Activated CD4-positive, alpha-beta T cell treated with anti-CD3 and anti-CD28 coated beads, Interleukin-2, amount 50 U/mL, for 48 hours (primary cell): ENCODE data around the gene SLC23A1.

Experiments used
- DNase-seq, 2 experiments: peaks; one replicate each; pipeline ENCODE4 v3.0.0-alpha.2; 2020

Gene SLC23A1

DNA sequence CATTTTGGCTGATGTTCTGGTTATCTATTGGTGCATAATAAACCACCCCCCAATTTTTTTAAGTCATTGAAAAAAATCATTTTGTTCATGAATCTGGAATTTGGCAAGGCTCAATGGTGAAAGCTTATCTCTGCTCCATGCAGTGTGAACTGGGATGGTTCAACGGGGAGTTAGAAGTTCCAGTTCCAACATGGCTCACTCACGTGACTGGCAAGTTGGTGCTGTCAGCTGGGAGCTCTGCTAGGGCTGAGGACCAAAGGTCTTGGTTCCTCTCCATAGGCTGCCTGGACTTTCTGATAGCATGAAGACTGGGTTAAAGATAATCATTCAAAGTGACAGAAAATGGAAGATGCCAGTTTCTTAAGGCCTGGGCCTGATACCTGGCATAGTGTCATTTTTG lies 23.9 kb upstream of the SLC23A1 start:
- DNase-seq = no peak

DNA sequence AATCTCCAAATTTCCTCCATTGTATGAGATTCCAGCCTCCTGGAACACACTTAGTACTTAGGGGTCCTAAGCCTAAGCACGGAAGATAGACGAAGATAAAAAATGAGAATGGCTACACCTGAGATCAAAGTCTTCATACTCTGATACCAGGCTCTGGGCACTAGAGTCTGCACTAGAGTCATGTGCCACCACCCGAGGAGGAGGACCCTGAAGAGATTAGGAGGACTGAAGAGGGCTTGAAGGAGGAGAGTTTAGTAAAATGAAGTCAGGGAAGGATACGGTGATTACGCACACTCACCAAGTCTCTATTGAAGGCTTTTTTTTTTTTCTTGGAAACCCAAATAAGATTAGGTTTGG lies 21.4 kb upstream of the SLC23A1 start:
- no peak for DNase-seq

DNA sequence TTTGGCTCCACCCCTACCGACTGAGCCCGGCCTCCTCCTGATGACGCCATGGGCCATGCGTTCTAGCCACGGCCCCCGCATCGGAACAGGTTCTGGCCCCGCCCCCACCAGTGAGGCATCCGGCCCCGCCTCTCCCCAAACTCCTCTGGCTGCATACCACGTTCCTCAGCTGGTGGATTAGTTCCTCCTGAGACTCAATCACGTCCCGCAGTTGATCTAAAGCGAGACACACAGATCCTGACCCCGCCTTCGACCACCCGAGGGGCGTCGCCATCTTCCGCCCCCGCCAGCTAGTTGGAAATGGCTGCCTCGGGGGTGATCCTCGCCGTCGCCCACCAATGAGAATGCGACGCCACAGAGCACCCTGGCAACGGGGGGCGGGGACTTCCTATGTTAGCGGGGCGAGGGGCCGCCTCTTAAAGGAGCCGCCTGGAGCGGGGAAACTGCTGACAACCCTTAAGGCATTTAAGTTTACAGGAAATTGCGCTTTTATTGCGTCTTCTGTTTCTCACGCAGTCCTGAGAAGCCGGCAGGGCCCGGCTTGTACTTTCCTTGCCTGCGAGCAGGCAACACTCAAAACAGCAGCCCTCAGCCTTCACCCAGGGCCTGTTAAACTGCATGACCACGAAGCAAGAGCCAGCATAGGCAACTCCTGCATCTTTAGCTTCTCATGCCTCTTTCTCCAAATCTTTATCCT lies 20.8 kb upstream of the SLC23A1 start, which contains the start of gene SPATA24:
Gene SPATA24, minus strand, starts transcription at position 303 of the 697 bp plus-strand sequence. Its CDS starts 29 bp downstream, at position 274.
- DNase-seq = peak; percentile 99

DNA sequence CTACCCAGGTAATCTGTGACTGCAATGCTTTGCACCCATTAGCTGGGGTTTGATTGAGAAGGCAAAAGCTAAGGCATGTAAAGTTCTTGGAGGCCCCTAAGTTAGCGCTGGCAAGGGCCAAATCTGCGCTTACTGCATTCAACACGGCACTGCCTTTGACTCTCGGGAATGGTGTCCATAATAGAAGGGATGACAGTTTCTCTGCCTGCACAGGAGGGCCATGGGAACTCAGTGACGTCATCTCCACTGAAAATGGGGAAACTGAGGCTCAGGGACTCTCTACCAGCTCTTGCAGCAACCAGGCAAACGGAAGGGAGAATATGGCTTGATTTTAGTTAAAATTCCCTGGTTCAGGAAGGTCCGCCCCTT lies 20.3 kb upstream of the SLC23A1 start:
- no peak for DNase-seq

DNA sequence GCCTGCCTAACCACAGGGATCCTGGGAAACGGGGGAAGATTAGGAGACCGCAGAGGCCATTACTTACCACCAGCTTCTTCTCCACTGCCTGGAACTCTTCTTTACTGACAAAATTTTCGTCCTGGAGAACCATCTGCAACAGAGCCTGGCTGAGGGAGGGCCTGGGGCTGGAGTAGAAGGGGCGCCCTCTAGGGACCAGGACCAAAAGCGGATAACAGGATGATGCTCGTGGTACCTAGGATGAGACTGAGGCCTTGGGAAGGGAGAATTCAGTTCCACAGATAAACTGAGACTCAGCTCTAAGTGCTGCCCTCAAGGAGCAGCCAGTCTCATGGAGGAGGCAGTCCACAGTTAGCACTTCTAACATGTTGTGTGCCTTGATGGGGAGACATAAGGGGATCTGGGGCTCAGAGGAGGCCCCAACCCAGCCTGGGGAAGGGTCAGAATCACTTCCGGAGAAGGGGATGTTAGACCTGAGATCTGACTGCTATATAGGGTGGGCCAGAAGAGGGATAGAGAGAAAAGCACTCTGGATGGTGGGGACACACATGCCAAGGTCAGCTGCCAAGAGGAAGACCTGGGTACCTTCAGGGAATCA lies 19.6 kb upstream of the SLC23A1 start:
- peak; percentile 38 to 49 for DNase-seq

DNA sequence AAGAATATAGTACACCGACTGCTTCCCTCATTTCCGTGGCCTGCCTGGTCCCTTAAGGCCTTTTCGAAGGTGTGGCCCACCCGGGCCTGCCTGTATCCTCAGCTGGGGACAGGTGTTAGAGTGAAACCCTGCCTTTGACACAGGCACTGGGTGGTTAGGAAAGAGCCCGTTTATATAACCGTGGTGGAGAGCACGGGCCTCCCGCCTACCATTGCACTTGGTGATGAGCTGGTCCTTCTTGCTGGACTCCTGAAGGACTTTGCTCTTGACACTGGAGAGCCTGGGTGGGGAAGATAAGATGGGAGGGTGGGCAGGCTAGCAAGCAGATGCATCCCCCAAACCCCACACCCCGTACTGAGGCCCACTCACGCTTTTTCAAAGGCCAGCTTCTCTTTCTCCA lies 18.4 kb upstream of the SLC23A1 start:
- DNase-seq = no peak

DNA sequence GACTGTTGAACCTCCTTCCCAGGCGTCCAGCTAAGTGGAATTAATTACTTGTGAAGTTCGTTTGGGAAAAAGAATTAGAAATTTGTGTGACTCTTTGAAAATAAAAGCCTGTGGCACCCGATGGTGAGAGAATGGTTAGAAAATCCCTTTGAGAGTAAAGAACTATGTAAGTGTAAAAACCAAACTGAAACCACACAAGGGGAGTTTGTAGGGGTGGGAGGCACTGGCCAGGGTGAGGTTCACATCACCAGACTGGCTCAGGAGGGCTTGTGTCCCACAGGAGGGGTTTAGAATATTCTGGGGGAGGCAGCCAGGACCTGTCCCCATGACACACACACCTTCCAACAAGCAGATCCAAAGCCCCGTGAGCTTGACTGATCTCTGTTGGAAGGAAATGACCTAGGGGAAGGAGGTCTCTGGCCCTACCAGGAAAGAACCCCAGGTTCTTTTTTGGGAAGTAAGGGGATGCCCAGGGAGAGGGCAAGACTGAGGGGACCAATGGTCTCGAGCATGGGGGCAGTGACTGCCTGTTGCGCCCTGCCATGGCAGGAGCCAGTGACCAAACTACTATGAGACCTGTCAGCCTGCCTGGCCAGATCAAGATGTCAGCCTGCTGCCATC lies 16.5 kb upstream of the SLC23A1 start:
- no peak for DNase-seq

DNA sequence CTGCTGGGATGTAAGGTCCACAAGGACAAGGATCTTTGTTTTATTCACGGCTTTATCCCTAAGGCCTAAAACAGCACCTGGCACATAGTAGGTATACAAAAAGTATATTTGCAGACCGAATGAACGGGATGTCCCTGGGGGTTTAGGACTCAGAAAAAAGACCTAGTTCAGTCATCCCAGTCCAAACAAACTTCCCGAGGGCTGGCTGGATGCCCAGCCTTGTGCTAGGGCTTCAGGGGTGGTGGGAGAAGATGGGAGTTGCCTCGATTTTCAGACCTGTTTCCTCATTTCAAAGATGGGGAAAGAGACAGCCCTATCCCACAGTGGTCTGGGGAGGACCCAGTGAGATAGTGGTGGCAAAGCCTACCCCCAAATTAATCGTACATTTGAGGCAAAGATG lies 14.8 kb upstream of the SLC23A1 start:
- DNase-seq = no peak

DNA sequence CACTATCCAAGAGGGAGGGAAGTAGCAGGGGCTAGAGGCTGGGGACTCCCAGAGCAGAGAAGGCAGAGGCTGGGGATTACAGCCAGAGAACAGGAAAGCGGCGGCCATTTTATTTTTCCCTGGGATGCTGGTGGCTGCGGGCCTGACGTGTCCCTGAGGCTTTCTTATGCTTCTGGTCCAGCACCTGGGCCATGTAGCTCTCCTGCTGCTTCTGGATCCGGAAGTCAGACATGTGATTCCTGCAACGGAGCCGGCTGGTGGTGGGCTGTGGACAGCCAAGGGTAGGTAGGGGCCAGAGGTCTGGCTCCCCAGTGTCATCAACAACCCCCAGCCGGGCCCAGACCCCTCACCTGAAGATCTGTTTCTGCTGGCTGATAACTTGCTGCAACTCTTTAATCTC lies 13.6 kb upstream of the SLC23A1 start:
- no peak for DNase-seq

DNA sequence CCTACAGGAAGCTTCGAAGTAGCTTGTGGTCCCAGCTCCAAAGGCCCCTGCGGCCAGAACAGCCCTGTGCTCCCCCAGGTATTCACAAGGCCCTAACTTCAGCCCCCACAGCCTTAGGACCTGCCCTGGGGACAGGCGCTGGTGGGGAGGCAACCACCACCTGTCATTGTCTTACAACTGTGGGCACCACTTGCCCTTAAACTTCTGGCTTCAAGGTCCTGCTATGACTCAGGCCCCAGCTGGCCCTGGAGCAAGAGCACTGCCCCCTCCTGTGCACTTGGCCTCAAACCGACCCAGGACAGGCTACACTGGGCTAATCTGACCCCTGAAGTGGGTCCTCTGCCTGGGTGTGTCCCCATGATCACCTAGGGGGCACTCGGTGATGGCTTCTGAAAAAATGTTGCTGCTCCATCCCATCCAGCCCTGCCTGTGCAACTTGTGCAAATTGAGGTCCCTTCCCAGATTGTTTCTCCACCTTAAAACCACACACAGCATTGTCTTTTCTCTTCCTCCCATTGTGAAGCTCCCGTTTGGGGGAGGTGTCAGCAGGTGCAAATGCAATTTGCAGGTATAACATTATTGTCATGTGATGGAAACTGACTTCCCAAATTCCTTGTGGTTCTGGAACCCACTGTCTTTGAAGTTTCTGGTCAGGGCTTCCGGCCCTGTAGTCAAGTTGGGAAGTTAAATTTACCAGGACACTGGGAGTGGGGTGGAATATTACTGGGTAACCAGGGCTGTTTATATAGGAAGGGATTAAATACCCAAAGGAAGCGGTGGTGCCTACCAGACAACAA lies 12.9 kb upstream of the SLC23A1 start:
- no peak for DNase-seq

DNA sequence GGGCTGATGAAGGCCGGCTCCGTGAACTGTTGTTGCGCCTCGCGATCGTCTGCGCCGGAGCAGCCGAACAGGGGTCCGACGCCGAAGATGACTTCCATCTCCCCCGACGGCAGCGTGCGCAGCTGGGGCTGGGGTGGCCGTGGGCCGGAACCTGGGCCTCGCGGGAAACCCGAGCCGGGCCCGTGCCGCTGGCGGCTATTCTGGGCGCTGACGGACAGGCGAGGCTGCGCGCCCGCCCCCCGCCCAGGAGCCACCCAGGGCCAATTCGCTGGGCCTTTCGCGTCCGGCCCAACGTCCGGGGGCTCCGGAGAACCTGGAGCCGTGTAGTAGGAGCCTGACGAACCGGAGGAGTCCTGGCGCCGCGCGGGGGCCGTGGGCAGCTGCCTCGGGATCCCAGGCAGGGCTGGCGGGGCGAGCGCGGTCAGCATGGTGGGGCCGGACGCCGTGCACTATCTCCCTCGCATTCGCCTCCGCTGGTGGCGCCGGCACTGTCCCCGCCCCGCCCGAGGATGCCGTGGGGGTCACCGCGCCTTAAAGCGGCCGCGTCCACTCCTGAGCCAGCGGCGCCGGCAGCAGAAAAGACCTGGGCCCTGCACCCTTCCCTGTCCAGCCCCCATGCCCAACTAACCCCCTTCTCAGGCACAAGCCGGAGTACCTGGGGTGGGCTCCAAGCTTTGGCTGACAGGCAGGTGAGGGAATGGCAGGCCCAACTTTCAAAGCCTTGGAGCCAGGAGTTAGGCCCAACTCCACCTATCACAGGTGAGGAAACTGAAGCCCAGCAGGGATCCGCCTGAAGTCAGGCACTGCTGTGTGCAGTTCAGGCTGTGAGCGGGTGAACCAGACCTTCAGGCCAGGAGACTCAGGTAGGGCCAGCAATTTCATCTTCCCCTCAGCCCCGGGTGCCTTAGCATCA lies 11.8 kb upstream of the SLC23A1 start, which contains the start of gene PROB1:
Gene PROB1, minus strand, starts transcription at position 451 of the 913 bp plus-strand sequence. Its CDS starts 23 bp downstream, at position 428.
- DNase-seq = no peak

DNA sequence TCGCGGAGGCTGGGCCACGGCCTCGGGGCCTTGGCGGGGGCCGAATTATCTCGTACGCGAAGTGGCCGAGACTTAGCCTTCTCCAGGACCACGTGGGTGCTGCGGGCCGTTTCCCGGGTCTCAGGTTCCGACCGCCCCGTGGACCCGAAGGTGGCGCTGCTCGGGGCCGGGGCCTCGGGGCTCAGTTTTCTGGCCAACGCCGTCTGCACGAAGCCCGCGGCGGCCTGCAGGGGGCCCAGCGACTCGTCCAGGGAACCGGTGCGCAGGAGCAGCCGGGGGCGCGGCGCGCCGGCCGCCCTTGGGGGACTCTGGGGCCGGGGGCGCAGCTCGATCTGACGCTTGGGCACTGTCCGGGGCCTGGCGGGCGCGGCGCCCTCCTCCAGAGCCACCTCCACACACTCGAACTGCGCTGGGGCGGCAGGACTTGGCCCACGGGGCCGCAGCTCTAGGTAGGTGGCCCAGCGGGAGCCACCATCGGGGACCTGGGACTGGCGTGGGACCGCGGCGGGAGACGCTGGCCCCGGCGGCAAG lies 11.1 kb upstream of the SLC23A1 start:
- peak; percentile 63 to 69 for DNase-seq

DNA sequence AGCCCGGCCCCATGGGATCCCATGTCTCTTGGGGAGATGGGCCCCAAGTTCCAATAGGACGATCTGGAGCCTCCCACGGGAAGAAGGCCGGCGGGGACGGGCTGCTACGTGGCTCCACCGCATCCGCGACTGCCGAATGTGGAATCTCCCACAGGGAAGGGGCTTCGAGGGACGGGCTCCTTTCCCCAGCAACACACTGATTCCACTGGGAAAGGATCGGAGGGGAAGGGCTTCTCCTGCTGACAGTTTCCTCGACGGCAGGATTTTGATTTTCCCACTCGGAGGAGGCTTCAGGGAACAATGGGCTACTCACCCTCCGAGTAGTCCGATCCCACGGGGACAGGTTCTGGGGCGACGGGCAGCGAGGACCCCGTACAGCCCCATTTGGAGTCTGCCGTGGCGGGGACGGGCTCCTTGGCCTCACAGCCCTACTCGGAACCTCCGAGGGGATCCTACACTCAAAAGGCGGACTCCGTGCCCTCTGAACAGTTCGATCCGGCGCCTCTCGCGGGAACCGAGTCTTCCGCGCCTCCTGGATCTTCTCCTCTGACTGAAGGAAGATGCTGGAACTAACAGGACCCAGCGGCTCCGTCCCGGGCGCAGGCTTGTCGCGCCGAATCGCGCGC lies 10.5 kb upstream of the SLC23A1 start:
- no peak for DNase-seq

DNA sequence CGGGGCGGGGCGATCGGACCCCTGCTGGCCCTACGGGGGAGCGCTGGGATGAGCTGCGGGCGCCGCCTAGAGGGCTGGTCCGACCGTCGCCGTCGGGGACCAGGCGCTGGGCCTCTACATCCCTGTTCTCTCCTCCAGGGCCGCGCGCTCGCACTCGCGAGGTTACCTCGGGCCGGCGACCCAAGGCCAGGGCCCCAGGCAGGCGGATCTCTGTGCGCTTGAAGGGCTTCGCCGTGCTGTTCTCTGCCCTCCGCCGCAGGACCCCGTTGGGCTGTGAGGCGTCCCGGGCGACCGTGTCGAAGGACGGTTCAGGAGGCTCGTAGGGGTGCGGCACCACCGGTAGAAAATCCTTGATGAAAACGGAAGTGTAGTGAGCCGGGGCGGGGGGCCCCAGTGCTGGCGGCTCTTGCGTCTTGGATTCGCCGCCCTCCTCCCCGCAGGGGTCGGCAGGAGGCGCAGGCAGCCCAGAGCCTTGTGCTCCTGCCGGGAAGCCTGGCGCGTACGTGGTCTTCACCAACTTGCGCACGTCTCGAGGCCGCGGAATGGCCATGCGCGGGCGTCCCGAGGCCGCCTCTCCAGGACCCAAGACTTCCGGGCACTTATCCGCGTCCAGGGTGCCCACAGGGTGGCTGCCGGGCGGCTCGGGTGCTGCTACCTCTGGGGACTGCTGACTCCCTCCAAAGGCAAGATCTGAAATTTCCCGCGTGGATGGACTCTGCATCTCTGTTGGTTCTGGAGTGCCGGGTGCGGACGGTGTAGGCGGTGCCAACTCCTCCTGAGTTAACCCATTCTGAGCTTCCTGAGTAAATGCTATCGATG lies 9.8 kb upstream of the SLC23A1 start:
- peak; percentile 90 to 91 for DNase-seq

DNA sequence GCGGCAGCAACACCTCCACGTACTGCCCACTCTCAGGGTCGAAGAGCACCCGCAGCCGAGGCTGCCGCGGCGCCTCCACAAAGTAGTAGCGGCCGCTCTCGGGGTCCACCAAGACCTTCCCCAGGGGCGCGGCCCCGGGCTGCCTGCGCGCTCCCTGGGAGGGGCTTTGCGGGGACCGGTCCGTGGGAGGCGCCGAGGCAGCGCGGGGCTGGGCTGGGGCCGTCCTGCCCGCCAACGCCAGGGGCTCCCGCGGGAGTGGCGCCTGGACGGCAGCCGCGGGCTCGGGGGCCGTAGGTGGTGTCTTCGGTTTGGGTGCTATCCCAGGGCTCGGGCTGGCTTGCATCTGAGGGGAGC lies 9.2 kb upstream of the SLC23A1 start:
- DNase-seq = no peak

DNA sequence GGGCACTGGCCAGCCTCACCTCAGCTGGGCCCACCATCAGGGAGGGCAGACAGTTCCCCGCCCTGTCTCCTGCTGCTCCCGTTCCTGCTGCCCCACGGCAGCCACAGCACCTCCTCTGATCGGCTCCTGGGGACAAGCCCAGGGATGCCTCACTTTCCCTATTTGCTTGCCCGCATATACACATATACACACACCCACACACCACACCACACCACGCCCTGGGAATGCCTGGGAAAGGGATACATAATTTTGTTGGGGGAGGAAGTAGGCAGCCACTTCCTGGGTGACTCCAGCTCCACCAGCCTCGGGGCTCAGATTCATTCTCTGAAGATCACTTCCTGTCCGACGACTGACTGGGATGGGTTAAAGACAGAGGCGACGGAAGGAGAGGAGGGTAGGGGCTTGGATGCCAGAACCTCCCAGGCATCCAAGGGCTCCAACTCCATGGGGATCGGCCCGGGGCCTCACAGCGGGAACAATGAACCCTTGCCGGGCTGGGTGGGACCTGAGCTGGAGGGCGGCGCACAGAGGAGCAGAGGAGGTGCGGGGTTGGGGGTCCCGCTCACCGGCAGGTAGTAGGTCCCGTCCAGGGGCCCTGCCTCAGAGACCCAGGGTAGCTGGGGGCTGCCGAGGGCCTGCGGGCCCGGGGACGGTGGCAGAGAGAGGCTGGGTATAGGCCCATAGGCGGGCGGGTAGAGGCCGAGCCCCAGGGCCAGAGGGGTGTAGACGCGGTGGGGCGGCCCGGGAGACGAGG lies 8.7 kb upstream of the SLC23A1 start:
- peak; percentile 40 to 55 for DNase-seq

DNA sequence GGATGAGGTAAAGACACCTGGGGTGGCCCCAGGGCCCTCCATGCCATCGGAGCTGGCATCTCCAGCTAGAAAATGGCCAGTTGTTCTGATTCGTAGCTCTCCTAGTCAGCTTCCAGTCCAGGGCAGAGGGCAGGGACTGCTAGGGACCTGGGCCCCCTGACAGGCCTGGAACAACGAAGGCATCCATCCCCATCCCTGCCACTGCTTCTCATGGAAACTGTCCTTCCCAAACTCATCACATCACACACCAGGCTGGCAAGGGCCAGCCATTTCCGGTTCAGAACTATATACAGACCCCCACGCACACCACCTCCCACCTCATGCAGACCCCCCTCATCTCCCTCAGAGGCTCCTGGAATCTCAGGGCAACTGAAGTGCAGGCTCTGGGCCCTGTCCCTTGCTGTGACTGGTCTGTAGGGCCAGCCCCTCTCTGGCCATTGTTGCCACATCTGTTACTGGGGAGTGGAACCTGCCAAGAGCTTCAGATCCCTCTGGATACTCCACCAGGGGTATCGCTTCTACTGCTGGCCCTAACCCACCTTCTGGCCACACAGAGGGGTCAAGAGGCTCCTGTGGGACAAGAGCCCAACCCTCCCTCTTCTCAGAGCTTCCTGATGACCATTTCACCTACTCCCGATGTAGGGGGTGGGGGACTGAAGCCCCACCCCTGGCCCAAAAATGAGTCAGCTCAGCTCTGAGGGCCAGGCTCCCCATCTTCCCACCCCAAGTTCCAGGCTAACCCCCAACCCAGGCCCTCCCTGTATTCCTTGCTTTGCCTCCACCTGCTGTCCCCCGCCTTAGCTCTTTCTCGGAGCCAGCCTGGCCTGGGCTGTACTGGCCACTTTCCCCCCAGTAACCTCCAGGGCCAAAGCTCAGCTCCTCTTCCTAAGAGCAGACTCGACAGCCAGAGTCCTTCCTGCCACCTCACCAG lies 7.8 kb upstream of the SLC23A1 start:
- no peak for DNase-seq

DNA sequence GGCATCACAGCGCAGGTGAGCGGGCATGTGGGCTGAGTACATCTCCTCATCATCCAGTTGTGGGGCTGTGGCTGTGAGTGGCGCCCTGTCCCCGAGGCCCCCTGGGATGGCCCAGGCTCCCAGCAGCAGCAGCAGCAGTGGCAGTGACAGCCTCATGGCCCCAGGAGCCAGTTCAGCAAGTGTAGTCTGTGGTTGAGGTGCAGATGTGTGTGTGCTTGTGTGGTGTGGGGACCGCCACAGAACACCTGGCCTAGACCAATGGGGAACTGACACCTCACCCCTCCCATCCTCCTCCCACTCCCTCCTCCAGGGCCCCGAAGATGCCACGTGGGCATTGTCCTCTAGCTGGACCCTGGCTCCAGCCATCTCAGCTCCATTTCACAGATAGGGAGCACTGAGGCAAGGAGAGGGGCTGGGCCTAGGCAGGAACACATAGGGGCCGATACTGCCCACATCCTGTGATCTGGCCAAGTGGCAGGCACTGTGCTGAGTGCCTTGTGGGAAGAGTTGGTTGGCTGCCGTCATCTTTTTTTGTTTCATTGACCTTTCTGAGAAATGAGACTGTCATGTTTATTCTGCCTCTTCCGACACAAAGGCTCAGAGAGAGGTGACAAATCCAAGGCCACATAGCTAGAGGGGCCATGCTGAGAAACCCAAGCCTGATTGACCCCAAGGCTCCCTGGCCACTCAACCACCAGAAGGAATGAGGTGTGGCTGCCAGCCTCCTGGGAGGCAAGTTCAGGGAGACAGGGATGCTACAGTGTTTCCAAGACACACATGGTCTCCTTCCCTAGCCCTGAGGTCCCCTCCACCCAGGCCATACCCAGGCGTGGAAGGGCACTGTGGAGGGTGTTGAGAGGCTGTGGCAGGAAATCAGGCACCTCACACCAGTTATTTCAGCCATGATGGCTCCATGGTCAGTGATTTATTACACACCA lies 6.9 kb upstream of the SLC23A1 start, which contains the start of gene MZB1:
Gene MZB1, minus strand, starts transcription at position 213 of the 938 bp plus-strand sequence. Its CDS starts 57 bp downstream, at position 156.
- peak; percentile 66 to 68 for DNase-seq
